ENCODE results near the gene KIAA0753.

GRCh38 chr17:6551869-6552531 is 88.5 kb downstream of the KIAA0753 start:
- TF ChIP-seq, protein P1, sequence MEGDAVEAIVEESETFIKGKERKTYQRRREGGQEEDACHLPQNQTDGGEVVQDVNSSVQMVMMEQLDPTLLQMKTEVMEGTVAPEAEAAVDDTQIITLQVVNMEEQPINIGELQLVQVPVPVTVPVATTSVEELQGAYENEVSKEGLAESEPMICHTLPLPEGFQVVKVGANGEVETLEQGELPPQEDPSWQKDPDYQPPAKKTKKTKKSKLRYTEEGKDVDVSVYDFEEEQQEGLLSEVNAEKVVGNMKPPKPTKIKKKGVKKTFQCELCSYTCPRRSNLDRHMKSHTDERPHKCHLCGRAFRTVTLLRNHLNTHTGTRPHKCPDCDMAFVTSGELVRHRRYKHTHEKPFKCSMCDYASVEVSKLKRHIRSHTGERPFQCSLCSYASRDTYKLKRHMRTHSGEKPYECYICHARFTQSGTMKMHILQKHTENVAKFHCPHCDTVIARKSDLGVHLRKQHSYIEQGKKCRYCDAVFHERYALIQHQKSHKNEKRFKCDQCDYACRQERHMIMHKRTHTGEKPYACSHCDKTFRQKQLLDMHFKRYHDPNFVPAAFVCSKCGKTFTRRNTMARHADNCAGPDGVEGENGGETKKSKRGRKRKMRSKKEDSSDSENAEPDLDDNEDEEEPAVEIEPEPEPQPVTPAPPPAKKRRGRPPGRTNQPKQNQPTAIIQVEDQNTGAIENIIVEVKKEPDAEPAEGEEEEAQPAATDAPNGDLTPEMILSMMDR (IDR thresholded peaks at IDR 0.05; ENCODE audit: control extremely low read depth in 1 of 3, insufficient read depth in 1 of 3, low read depth in 1 of 3, low read length in 3 of 3) = no peak
- TF ChIP-seq POLR2A (IDR thresholded peaks at IDR 0.05; ENCODE audit: control extremely low read depth in 1 of 2, low read depth in 2 of 2, low read length in 2 of 2) (no peak), GTF2F1 (IDR thresholded peaks at IDR 0.05; ENCODE audit: borderline replicate concordance, low read depth, low read length) (no peak), POLR2AphosphoS5 (IDR thresholded peaks at IDR 0.05; ENCODE audit: low read depth, low read length) (no peak), EGR1 (IDR thresholded peaks at IDR 0.05; ENCODE audit: borderline replicate concordance, low read depth, low read length) (no peak), YY1 (IDR thresholded peaks at IDR 0.05; ENCODE audit: low read depth, low read length) (no peak), EZH2 (IDR thresholded peaks at IDR 0.05; ENCODE audit: low read depth, low read length, severe bottlenecking) (no peak), TBP (IDR thresholded peaks at IDR 0.05; ENCODE audit: low read depth, low read length) (no peak), CEBPB (IDR thresholded peaks at IDR 0.05; ENCODE audit: low read depth, low read length) (no peak), SIN3A (conservative IDR thresholded peaks at IDR 0.05 in 1 of 2, IDR thresholded peaks at IDR 0.05 in 1 of 2; ENCODE audit: low read depth in 1 of 2, low read length in 2 of 2) (no peak), MAX (IDR thresholded peaks at IDR 0.05) (no peak), TEAD4 (IDR thresholded peaks at IDR 0.05; ENCODE audit: low read depth, low read length) (no peak)
